K562 (cell line): Measurements from ENCODE around the gene NOTCH1. TPM values are rescaled to one million over a fixed set of nuclear protein-coding genes. Genes with fewer than 3 reads are reported as not detected.
A peak's percentile ranks its signal among the peaks of the same experiment; 100 is the strongest.

Source experiments
- BCL6 ChIP-seq: fragments of 250-450 bp; sonication (Bioruptor Pico); IDR thresholded peaks from 2 replicates; pipeline ENCODE4 v1.4.0; 2020
- CEBPG ChIP-seq, 3 experiments: fragments of 200-800 bp in 1 of 3; sonication (Bioruptor generic) in 1 of 3; sonication (generic) in 1 of 3; formaldehyde crosslinking in 1 of 3; IDR thresholded peaks in 2 of 3; conservative IDR thresholded peaks in 1 of 3; 2 replicates each; pipeline versions ENCODE4 v1.6.1 to v1.8.0; 2016 to 2022; ENCODE audit warnings: missing compliant biosample characterization in 2 of 3, missing genetic modification characterization in 2 of 3, mild to moderate bottlenecking in 1 of 3, missing genetic modification reagents in 1 of 3
- HDAC2 ChIP-seq: fragments of 450-650 bp; IDR thresholded peaks from 2 replicates; pipeline ENCODE4 v1.6.1; 2016; ENCODE audit warnings: mild to moderate bottlenecking
- HMGN3 ChIP-seq: IDR thresholded peaks from 2 replicates; pipeline ENCODE4 v1.6.1; 2011; ENCODE audit warnings: borderline replicate concordance, low read depth, mild to moderate bottlenecking, mixed read lengths, low read length; ENCODE audit not compliant: insufficient read length; ENCODE audit errors: extremely low read depth
- MIER1 ChIP-seq: fragments of 450-650 bp; IDR thresholded peaks from 2 replicates; pipeline ENCODE4 v1.6.1; 2016; ENCODE audit warnings: antibody characterized with exemption, mild to moderate bottlenecking, low read depth
- RFX5 ChIP-seq: IDR thresholded peaks from 2 replicates; pipeline ENCODE4 v1.6.1; 2011; ENCODE audit warnings: low read depth, mild to moderate bottlenecking, improper control_type of control experiment, low read length
- RNF2 ChIP-seq: sonication (generic); IDR thresholded peaks from 2 replicates; pipeline ENCODE4 v1.6.1; 2016
- RUNX1 ChIP-seq: sonication (generic); IDR thresholded peaks from 2 replicates; pipeline ENCODE4 v1.6.1; 2016; ENCODE audit warnings: antibody characterized with exemption, low read depth
- SNIP1 ChIP-seq: fragments of 450-650 bp; IDR thresholded peaks from 2 replicates; pipeline ENCODE4 v1.7.1; 2017; ENCODE audit warnings: low read depth, mild to moderate bottlenecking
- SRF ChIP-seq, 2 experiments: fragments of 250-450, 450-650 bp in 1 of 2; sonication (Bioruptor Pico) in 1 of 2; sonication (generic) in 1 of 2; formaldehyde crosslinking; IDR thresholded peaks; 2 replicates each; pipeline versions ENCODE4 v1.5.0 to v1.5.1; 2020 to 2022; ENCODE audit warnings: mild to moderate bottlenecking in 1 of 2, missing genetic modification reagents in 1 of 2
- ZNF311 ChIP-seq: fragments of 250-450 bp; sonication (Bioruptor Pico); IDR thresholded peaks from 2 replicates; pipeline ENCODE4 v1.4.0; 2020; ENCODE audit warnings: mild to moderate bottlenecking, moderate library complexity
- ZNF644 ChIP-seq: fragments of 200-800 bp; sonication (Bioruptor generic); IDR thresholded peaks from 2 replicates; pipeline ENCODE4 v1.6.1; 2016; ENCODE audit warnings: low read depth, missing genetic modification characterization, missing compliant biosample characterization
- polyA plus RNA-seq, 8 experiments: library from polyadenylated mRNA; depleted of rRNA in 4 of 8; stranded (reverse) in 5 of 8; unstranded in 3 of 8; fragments of >200 nt; fragmentation: Nextera tagmentation in 2 of 8; fragmentation: Illumina TruSeq in 1 of 8; extraction: Ambion mirVana in 2 of 8; extraction: Trizol in 1 of 8; gene quantifications; 2 replicates each; pipeline versions ENCODE4 v1.2.1 to v1.2.3, GENCODE V29; 2011 to 2014; ENCODE audit warnings: inconsistent platforms in 1 of 8, missing spikeins in 1 of 8
- total RNA-seq, 7 experiments: library from RNA; depleted of rRNA in 6 of 7; stranded (reverse); fragments of >200 nt in 6 of 7; fragmentation: Illumina TruSeq in 2 of 7; extraction: Trizol in 2 of 7; gene quantifications; 2 replicates each; pipeline versions ENCODE4 v1.2.1 to v1.2.3, GENCODE V29; 2011 to 2021; ENCODE audit warnings: low replicate concordance in 1 of 7
- TF ChIP-seq, protein P1 (sequence below): fragments of 250-450 bp; sonication (Bioruptor Pico); IDR thresholded peaks from 2 replicates; pipeline ENCODE4 v1.5.0; 2021
- TF ChIP-seq, protein P2 (sequence below): sonication (generic); formaldehyde crosslinking; IDR thresholded peaks from 2 replicates; pipeline ENCODE4 v1.8.0; 2022; ENCODE audit warnings: mild to moderate bottlenecking, missing genetic modification reagents
- TF ChIP-seq, protein P3 (sequence below): sonication (generic); formaldehyde crosslinking; IDR thresholded peaks from 2 replicates; pipeline ENCODE4 v1.8.0; 2023; ENCODE audit warnings: missing genetic modification reagents, mild to moderate bottlenecking, borderline replicate concordance
- TF ChIP-seq, protein P4 (sequence below): fragments of 450-650 bp; formaldehyde crosslinking; conservative IDR thresholded peaks from 2 replicates; pipeline ENCODE4 v1.4.0; 2022; ENCODE audit warnings: mild to moderate bottlenecking, missing genetic modification characterization
- TF ChIP-seq, protein P5 (sequence below): fragments of 250-450 bp; sonication (Bioruptor Pico); IDR thresholded peaks from 2 replicates; pipeline ENCODE4 v1.9.0; 2021; ENCODE audit warnings: mild to moderate bottlenecking

Gene NOTCH1
- total and polyA plus RNA-seq, 9 of the 15 experiments (the other 6 are each of a cell fraction or from before 2014, with no cell fraction given): 0.03 to 31.4 (median 2.3) TPM

DNA sequence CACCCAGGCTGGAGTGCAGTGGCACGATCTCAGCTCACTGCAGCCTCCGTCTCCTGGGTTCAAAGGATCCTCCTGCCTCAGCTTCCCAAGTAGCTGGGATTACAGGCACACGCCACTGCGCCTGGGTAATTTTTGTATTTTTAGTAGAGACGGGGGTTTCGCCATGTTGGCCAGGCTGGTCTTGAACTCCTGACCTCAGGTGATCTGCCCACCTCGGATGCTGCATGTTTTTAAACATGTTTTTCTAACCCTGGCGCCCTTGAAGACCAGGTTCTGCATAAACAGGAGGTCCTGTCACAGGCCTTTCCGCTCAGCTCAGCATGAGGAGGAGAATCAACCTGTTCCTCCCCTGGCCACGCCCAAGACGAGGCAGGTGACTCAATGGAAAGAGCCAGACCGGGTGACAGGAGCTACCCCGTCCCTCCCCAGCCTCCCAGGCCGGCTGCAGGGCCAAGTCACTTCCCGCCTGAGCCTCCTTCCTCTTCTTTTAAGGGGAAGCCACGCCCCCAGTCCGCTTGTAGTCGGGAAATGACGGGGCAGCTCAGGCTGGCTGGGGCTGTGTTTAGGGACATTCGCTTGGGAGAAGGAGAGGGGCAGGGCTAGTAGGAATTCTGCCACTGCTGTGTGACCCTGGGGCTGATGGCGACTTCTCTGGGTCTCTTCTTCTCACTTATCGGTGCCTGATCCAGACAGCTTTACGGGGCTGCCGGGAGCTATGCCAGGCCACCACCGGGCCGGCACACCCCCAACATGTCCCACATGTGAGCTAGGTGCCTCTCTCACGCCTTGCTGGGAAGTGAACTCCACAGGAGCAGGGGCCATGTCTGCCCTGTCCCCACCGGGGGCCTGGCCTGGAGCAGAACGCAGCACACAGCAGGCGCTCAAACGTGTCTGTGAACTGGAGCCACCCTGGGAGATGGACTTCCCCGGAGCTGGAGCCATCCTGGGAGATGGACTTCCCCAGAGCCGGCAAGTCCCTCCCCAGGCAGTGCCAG lies 6.1 kb downstream of the NOTCH1 start (continued):
- TF ChIP-seq CEBPG (CRISPR knock-in tag; IDR thresholded peaks at IDR 0.05) (no peak), CEBPG (tag; conservative IDR thresholded peaks at IDR 0.05 in 1 of 2, IDR thresholded peaks at IDR 0.05 in 1 of 2) (no peak), BCL6 (CRISPR knock-in tag) (no peak), RUNX1 (no peak), RFX5 (no peak), ZNF311 (no peak), MIER1 (no peak), ZNF644 (tag) (no peak), HMGN3 (peak; percentile 12), SNIP1 (no peak), RNF2 (no peak), SRF (CRISPR knock-in tag; IDR thresholded peaks at IDR 0.05) (peak in 1 of 2 experiments; percentile 70; a peak in 1 of 4 replicates), HDAC2 (no peak)
- TF ChIP-seq, protein P1, sequence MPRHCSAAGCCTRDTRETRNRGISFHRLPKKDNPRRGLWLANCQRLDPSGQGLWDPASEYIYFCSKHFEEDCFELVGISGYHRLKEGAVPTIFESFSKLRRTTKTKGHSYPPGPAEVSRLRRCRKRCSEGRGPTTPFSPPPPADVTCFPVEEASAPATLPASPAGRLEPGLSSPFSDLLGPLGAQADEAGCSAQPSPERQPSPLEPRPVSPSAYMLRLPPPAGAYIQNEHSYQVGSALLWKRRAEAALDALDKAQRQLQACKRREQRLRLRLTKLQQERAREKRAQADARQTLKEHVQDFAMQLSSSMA: no peak
- TF ChIP-seq, protein P2, sequence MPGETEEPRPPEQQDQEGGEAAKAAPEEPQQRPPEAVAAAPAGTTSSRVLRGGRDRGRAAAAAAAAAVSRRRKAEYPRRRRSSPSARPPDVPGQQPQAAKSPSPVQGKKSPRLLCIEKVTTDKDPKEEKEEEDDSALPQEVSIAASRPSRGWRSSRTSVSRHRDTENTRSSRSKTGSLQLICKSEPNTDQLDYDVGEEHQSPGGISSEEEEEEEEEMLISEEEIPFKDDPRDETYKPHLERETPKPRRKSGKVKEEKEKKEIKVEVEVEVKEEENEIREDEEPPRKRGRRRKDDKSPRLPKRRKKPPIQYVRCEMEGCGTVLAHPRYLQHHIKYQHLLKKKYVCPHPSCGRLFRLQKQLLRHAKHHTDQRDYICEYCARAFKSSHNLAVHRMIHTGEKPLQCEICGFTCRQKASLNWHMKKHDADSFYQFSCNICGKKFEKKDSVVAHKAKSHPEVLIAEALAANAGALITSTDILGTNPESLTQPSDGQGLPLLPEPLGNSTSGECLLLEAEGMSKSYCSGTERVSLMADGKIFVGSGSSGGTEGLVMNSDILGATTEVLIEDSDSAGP (CRISPR knock-in tag): no peak
- TF ChIP-seq, protein P3, sequence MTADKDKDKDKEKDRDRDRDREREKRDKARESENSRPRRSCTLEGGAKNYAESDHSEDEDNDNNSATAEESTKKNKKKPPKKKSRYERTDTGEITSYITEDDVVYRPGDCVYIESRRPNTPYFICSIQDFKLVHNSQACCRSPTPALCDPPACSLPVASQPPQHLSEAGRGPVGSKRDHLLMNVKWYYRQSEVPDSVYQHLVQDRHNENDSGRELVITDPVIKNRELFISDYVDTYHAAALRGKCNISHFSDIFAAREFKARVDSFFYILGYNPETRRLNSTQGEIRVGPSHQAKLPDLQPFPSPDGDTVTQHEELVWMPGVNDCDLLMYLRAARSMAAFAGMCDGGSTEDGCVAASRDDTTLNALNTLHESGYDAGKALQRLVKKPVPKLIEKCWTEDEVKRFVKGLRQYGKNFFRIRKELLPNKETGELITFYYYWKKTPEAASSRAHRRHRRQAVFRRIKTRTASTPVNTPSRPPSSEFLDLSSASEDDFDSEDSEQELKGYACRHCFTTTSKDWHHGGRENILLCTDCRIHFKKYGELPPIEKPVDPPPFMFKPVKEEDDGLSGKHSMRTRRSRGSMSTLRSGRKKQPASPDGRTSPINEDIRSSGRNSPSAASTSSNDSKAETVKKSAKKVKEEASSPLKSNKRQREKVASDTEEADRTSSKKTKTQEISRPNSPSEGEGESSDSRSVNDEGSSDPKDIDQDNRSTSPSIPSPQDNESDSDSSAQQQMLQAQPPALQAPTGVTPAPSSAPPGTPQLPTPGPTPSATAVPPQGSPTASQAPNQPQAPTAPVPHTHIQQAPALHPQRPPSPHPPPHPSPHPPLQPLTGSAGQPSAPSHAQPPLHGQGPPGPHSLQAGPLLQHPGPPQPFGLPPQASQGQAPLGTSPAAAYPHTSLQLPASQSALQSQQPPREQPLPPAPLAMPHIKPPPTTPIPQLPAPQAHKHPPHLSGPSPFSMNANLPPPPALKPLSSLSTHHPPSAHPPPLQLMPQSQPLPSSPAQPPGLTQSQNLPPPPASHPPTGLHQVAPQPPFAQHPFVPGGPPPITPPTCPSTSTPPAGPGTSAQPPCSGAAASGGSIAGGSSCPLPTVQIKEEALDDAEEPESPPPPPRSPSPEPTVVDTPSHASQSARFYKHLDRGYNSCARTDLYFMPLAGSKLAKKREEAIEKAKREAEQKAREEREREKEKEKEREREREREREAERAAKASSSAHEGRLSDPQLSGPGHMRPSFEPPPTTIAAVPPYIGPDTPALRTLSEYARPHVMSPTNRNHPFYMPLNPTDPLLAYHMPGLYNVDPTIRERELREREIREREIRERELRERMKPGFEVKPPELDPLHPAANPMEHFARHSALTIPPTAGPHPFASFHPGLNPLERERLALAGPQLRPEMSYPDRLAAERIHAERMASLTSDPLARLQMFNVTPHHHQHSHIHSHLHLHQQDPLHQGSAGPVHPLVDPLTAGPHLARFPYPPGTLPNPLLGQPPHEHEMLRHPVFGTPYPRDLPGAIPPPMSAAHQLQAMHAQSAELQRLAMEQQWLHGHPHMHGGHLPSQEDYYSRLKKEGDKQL (CRISPR knock-in tag): no peak
- TF ChIP-seq, protein P4, sequence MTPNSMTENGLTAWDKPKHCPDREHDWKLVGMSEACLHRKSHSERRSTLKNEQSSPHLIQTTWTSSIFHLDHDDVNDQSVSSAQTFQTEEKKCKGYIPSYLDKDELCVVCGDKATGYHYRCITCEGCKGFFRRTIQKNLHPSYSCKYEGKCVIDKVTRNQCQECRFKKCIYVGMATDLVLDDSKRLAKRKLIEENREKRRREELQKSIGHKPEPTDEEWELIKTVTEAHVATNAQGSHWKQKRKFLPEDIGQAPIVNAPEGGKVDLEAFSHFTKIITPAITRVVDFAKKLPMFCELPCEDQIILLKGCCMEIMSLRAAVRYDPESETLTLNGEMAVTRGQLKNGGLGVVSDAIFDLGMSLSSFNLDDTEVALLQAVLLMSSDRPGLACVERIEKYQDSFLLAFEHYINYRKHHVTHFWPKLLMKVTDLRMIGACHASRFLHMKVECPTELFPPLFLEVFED (CRISPR knock-in tag): no peak
- TF ChIP-seq, protein P5, sequence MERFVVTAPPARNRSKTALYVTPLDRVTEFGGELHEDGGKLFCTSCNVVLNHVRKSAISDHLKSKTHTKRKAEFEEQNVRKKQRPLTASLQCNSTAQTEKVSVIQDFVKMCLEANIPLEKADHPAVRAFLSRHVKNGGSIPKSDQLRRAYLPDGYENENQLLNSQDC (CRISPR knock-in tag): no peak
